Tibial artery (tissue), 4 donors: Measurements from ENCODE around the gene GBX1.

Source experiments
- DNase-seq, 2 donors: peaks; one replicate each; pipeline ENCODE4 v3.0.0-alpha.2; 2019
- H3K27ac ChIP-seq, 2 donors: fragments of 200-600 bp; sonication (generic) in 1 of 2; 1 replicate in 1 of 2; 2 replicates in 1 of 2; pipeline ENCODE4 v1.5.1; 2018 to 2019; ENCODE audit warnings: mild to moderate bottlenecking in 1 of 2
- H3K27me3 ChIP-seq, 2 donors: fragments of 200-600 bp; sonication (generic) in 1 of 2; one replicate each; pipeline versions ENCODE4 v1.5.1 to v1.6.0; 2016 to 2019
- H3K36me3 ChIP-seq, 3 donors: fragments of 200-600 bp; sonication (generic) in 2 of 3; one replicate each; pipeline ENCODE4 v1.5.1; 2016 to 2019; ENCODE audit warnings: mild to moderate bottlenecking in 2 of 3
- H3K4me1 ChIP-seq, 4 donors: fragments of 200-600 bp; sonication (generic) in 2 of 4; 1 replicate in 3 of 4; 2 replicates in 1 of 4; pipeline ENCODE4 v1.5.1; 2016 to 2019
- H3K4me3 ChIP-seq, 2 donors: fragments of 200-600 bp; sonication (generic) in 1 of 2; 1 replicate in 1 of 2; 2 replicates in 1 of 2; pipeline ENCODE4 v1.5.1; 2018 to 2019; ENCODE audit warnings: mild to moderate bottlenecking in 2 of 2
- H3K9me3 ChIP-seq, 3 donors: fragments of 200-600 bp; sonication (generic) in 1 of 3; one replicate each; pipeline ENCODE4 v1.5.1; 2016 to 2019
- CTCF ChIP-seq, 2 experiments: fragments of 200-600 bp in 1 of 2; fragments of 450-650 bp in 1 of 2; IDR thresholded peaks; one replicate each; pipeline ENCODE4 v1.5.1; 2017 to 2019; ENCODE audit warnings: antibody characterized with exemption in 2 of 2, mild to moderate bottlenecking in 1 of 2, moderate library complexity in 1 of 2
- intact Hi-C: fragments of 100-400 bp; cut with DNase I; formaldehyde crosslinking; loops from one replicate; pipeline ENCODE4 v1.15.0; 2023; ENCODE audit warnings: low total_unique reads

The GBX1 gene

GRCh38 chr7:151102991-151103390, 64.5 kb downstream of the GBX1 start:
- DNase-seq: no peak
- H3K4me1 ChIP-seq: peaks cover 0 to 24% (median 6%) of the 10 kb centered on the region in 4 donors
- peaks cover 0 to 4% (median 0%) of the 10 kb centered on the region in 3 donors for H3K36me3 ChIP-seq
- H3K9me3 ChIP-seq: no peaks in the 10 kb centered on the region
- H3K4me3 ChIP-seq: no peak overlapping the region
- no peak for TF ChIP-seq CTCF (IDR thresholded peaks at IDR 0.05)
- no peak overlapping the region for H3K27ac ChIP-seq
- intact Hi-C loops: no loop called here
- no peaks in the 10 kb centered on the region for H3K27me3 ChIP-seq

GRCh38 chr7:151101621-151102396, 65.7 kb downstream of the GBX1 start:
- H3K36me3 ChIP-seq: peaks cover 0 to 7% (median 0%) of the 10 kb centered on the region in 3 donors
- H3K27me3 ChIP-seq: no peaks in the 10 kb centered on the region
- H3K27ac ChIP-seq: no peak overlapping the region
- intact Hi-C loops: no loop called here
- no peak overlapping the region for H3K4me3 ChIP-seq
- H3K9me3 ChIP-seq: no peaks in the 10 kb centered on the region
- H3K4me1 ChIP-seq: peaks cover 0 to 25% (median 6%) of the 10 kb centered on the region in 4 donors
- no peak for TF ChIP-seq CTCF (IDR thresholded peaks at IDR 0.05)
- DNase-seq: peak in 1 of 2 donors; percentile 62

DNA sequence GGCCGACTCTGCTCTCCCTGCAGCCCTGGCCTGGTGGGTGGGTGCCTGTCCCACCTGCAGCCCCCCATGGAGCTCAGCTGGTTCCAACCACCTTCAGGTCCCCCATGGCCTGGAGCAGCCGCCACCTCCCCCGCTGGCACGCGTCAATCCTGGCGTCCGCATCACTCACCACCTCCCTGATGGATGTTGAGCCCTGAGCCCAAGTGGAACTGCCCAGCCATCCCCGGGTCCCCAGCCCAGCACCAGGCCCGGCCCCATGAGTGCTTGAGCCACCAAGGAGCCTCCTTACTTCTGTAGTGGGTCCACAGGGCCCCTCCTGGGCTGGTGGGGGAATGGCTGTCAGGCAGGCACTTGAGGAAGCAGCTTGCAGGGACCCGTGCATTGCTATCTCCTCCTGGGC, 66.6 kb downstream of the GBX1 start:
- intact Hi-C loops: no loop called here
- H3K27ac ChIP-seq: no peak overlapping the region
- DNase-seq: peak in 1 of 2 donors; percentile 50

GRCh38 chr7:151099486-151100211, 67.8 kb downstream of the GBX1 start:
- Histone ChIP-seq H3K36me3 (peaks cover 0 to 7% (median 0%) of the 10 kb centered on the region in 3 donors), H3K4me3 (no peak overlapping the region), H3K4me1 (peaks cover 0 to 24% (median 3%) of the 10 kb centered on the region in 4 donors), H3K27me3 (no peaks in the 10 kb centered on the region), H3K27ac (no peak overlapping the region), H3K9me3 (no peaks in the 10 kb centered on the region)
- intact Hi-C loops: no loop called here
- TF ChIP-seq CTCF (IDR thresholded peaks at IDR 0.05): no peak
- no peak for DNase-seq

More for the DNA sequence above, 66.6 kb downstream of the GBX1 start:
- H3K4me3 ChIP-seq: no peak overlapping the region
- peaks cover 0 to 25% (median 6%) of the 10 kb centered on the region in 4 donors for H3K4me1 ChIP-seq
- H3K27me3 ChIP-seq: no peaks in the 10 kb centered on the region
- no peaks in the 10 kb centered on the region for H3K9me3 ChIP-seq
- peaks cover 0 to 7% (median 0%) of the 10 kb centered on the region in 3 donors for H3K36me3 ChIP-seq
- TF ChIP-seq CTCF (IDR thresholded peaks at IDR 0.05): no peak
